Amniotic stem cell (primary cell): ENCODE measurements around the gene NACC1.

Experiments
- DNase-seq: peaks from one replicate; lab custom pipeline; 2025; lab: John Stamatoyannopoulos, UW

Gene NACC1

GRCh38 chr19:13087795-13088537 lies 30.1 kb upstream of the NACC1 start:
- no peak for DNase-seq

DNA sequence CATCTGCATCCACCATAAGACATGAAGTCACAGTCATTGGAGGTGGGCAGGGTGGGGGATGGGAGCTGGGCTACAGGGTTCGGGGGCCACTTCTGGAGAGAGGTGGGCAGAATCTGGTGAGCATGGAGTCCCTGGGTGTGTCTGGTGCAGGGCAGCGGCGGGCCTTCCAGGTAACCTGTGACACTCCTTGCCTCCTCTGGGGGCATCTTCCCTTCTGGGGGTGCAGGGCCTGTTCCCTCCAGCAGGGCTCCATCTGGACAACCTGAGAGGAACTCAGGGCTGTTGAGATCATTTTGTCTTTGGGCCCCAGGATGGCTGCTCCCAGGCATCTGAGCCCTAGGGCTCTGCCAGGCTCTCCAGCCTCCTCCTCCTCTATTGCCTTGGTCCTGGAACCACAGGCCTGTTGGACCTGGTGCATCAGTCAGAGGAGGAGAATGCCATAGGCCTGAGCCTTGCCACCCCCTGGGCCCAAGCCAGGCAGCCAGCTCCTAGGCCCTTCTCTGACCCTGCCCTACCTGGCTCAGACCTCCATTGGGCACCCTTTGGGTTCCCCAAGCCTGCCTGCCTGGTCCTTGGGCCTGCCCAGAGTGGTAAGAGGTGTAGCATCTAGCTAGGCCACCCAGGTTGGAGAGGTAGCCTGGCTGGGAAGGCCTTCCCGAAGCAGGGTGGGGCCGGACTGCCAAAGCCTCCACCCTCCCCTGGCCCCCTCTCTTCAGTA lies 28.8 kb upstream of the NACC1 start:
- DNase-seq, result no peak

DNA sequence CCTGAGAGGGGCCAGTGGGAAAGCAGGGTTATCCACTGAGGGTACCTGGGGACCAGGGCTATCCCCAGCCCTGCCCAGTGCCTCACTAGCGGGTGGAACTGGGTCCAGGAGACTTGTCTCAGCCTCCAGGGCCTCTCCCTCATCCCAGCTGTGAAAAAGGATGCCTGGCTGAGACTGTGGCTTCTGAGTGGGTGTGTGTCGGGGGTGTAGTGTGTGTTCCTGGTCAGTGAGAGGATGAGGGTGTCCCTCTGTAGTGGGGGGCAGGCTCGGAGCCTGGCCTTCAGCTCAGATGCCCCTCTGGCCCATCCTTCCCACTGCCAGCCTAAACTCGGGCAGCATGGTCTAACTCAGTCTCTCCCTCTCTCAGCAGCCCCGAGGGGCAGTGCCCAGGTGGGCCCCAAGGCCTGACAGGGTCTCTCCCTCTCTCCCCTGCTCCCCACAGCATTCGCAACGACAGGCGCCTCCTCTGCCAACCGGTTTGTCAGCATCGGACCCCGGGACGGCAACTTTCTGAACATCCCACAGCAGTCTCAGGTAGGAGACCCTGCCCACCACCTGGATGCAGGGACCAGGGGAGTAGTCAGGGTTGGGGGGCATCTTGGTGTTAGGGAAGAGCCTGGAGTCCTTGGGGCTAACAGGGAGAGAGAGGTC lies 28.1 kb upstream of the NACC1 start:
- DNase-seq, result no peak

DNA sequence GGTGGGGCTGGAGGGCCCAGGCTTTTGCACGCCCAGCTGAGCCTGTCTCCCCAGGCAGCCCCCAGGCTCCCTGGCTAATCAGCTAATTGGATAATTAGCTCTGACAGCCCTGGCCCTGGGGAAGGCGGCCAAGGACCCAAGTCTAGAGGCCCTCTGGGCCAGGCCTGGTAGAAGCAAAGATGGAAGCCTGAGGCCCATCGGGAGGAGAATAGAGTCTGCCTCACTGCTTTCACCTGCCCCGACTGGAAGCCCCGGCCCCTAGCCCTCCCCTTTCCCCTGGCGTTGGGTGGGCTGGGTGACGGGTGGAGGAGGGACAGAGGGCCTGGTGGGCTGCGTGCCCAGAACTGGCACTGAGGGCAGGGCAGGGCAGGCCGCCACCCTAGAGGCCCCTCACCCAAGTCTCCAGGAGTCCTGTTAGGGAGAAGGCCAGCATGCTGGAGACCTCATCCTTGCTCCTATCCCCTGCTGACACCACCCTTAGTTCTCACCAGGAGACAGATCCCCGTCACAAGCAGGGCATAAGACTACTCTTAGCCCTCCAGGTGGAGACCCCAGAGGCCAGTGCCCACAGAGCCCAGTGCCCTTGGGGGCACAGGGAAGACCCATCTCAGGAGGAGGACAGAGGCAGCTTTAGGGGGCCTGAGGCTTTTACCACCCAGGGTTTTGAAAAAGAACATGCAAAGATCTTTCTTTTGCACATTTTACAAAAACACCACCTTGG lies 27.4 kb upstream of the NACC1 start:
- no peak for DNase-seq

GRCh38 chr19:13091400-13092157 lies 26.5 kb upstream of the NACC1 start:
- DNase-seq, result no peak

DNA sequence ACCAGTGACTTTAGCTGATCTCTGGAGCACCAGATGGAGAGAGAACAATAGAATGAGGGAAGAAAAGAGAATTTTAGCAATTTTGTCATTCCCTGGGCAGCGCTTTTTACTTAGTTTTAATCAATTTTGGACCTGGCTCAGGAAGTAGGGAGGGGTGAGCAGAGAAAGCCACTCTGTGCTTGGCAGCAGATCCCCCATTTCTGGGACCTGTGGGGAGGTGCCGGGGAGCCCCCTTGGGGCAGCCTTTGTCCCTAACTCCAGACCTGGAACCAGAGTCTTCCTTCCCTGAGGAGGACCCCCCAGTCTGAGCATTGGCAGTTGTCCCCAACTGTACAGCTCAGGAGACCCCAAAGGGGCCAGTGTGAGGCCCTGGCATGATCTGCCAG lies 25.9 kb upstream of the NACC1 start:
- DNase-seq, result no peak

DNA sequence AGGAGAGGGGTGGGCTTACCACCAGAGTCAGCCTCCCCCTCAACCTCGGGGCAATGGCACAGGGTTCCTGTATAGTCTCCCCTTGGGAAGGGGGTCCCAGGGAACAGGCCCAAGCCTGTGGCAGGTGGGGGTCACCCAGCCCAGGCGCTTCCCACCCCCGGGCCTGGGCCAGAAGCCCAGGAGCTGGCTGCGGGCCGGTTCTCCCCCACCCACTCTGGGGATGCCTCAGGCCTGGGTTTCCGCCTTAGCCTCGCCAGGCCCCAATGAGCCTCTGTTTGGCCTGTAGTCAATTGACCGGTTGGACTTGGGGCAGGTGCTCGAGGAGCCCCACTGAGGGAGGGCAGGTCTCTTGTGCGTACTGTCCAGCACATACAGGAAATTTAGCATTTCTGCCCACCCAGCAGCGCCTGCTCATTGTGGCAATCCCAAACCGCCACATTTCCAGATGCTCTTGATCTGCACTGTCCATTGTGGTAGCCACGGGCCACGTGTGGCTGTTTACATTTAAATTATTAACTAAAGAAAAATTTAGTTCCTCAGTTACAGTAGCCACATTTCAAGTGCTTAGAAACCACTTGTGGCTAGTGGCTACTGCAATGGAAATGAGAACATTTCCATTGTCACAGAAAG lies 25.3 kb upstream of the NACC1 start:
- DNase-seq, result no peak

- DNase-seq, result peak; percentile 51
Observed at GRCh38 chr19:13093407-13094105, 24.5 kb upstream of the NACC1 start.

GRCh38 chr19:13094106-13094504 lies 24.0 kb upstream of the NACC1 start:
- DNase-seq, result no peak

GRCh38 chr19:13094771-13095392 lies 23.2 kb upstream of the NACC1 start:
- DNase-seq, result no peak

DNA sequence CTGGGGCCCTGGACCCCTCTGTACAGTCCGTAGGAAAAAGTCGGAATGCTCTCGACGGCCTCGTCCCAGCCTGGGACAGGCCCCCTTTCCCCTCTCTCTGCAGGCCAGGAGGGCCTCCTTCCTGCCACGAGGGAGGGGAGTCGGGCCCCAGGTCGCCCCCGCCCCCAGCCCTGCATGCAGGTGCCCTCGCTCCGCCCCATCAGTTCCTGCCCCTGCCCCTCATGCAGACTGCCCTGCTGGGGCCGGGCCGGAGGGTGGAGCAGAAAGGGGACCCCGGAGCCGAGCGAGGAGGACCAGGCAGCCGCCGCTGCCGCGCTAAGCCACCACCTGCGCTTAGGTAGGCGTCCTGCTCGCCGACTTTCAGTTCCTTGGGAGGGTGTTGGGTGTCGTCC lies 22.7 kb upstream of the NACC1 start:
- no peak for DNase-seq

DNA sequence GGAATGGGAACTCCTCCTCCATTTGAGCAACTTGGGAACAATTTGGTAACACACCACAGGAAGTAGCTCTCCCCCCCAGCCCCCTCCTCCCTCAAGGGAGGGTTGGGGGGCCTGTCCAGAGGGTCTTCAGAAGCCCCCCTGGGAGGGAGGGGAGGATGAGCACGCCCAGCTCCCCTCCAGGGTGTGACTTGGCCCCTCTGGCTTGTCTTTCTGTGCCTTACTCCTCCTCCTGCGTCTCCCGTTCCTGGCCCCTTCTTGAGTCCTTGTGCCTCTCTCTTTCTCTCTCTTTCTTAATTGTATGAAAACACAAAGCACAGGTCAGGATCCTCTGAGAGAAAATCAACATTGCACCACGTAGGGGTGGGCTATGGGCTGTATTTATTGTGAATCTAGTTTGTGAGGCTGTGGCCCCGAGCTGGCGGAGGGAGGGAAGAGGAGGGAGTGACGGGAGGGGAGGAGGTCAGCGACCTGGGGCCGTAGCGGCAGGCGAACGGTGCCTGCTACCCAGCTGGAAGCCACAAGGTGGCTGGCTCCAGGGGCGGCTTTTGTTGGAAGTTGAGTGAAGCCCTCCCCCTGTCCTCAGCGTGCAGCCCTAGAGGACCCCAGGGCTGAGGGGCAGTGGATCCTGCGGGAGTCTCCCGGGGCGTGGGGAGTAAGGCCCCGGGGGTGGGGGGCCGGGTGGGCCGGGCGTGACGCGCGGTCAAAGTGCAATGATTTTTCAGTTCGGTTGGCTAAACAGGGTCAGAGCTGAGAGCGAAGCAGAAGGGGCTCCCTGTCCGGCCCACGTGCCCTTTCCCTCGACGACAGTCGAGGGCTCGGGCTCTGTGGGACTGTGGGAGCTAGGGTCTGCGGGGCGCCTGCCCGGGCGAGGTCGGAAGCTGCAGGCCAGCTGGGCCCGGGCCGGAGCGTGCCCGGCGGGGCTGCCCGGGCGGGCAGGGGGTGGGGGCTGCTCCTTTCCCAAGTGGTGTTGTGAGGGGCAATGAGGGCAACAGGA lies 21.8 kb upstream of the NACC1 start:
- no peak for DNase-seq

DNA sequence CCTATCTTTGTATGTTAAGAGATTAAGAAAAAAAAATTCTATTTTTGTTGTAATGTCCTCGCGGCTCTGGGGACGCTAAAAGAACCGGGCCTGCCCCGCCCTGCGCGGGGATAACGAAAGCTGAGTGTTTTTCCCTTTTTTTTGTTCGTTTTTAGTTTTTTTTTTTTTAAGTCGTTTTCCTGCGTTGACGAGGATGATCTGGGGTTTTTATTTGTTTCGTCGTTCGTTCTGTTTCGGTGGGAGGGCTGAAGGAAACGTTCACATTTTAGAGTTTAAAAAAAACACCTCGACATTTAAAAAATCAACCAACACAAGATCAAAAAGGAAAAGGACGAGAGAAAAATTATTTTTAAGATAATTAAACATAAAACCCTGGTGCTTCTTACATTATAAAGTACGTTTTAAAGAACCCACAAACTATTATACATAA lies 21.0 kb upstream of the NACC1 start:
- no peak for DNase-seq

GRCh38 chr19:13097463-13098258 lies 20.4 kb upstream of the NACC1 start:
- no peak for DNase-seq

GRCh38 chr19:13098277-13099072 lies 19.6 kb upstream of the NACC1 start:
- DNase-seq, result no peak

DNA sequence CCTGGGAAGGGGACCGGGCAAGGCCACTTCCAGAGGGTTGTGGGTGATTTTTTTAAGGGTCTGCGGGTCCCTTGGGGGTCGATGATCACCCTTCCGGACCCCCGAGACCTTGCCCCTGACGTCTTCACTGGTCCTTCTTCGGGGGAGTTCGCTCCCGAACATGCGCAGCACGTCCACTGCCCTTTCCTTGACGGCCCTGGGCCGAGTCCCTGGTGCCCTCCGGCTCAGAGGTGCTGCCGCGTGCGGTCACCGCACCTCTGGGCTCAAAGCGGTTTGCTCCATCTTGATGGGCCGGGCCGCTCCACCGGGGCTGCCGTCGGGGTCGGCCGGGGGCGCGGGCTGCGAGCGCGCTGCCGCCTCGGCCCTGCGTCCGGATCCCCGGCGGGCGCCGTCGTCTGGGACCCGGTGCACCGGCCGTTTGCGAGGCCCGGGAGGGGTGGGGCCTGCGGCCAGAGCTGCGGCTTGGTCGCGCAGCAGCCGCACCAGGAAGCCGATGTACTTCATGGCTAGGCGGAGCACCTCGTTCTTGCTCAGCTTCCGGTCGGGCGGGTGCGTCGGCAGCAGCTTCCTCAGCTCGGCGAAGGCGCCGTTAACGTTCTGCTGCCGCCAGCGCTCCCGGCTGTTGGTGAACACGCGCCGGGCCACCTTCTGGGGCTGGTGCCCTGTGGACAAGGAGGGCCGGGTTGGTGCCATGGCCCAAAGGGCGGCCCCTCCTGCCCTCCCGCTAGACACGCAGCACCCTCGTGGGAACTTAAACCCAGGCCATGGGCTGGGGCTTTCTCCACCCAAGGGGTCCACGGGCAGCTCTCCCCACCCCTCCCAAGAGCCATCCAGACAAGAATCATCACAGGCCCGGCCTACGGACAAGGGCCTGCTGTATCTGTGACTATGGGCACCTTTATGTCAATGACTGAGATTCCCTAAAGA lies 18.7 kb upstream of the NACC1 start:
- no peak for DNase-seq
